Hepatocyte (in vitro differentiated cells): ENCODE results near the gene OSBPL10.

Source experiments
- EZH2 ChIP-seq: fragments of 200-600 bp; sonication (generic); IDR thresholded peaks from 2 replicates; pipeline ENCODE4 v1.6.1; 2016; ENCODE audit warnings: antibody characterized with exemption, mild to moderate bottlenecking, borderline replicate concordance
- TF ChIP-seq, protein P1 (sequence below): fragments of 200-600 bp; sonication (generic); IDR thresholded peaks from 2 replicates; pipeline ENCODE4 v1.5.1; 2016; ENCODE audit warnings: antibody characterized with exemption, mild to moderate bottlenecking; ENCODE audit not compliant: poor library complexity

DNA sequence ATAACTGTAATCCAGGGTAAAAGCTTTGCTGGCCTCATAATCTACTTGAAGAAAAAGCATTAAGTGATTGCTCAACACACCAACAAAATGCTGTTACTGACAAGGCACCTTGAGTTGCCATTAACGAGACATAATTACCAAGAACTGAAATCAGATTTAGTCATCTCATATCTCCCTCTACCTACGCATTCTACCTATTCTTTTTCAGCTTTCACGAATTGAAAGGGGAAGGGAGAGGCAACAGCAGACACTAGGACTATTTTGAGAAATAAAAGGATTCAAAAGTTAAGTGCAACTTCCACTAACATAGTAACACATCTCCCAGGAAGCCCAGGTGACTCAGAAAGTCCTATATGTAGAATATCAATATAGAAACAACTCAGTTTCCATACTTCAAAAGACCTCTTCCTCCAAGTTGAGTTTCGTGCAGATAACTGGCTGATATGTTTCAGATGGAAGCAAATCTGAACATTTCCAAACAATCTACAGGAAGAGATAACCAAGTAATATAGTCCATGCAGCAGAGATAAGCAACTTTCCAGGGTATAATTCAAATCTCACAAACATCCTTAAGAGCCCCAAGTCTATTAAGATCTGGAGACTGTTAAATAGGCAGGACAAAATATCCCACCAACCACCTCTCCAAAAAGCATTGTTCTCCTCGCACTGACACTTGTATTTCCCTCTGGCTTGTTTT is 1.9 kb downstream of the OSBPL10 start:
- TF ChIP-seq, protein P1, sequence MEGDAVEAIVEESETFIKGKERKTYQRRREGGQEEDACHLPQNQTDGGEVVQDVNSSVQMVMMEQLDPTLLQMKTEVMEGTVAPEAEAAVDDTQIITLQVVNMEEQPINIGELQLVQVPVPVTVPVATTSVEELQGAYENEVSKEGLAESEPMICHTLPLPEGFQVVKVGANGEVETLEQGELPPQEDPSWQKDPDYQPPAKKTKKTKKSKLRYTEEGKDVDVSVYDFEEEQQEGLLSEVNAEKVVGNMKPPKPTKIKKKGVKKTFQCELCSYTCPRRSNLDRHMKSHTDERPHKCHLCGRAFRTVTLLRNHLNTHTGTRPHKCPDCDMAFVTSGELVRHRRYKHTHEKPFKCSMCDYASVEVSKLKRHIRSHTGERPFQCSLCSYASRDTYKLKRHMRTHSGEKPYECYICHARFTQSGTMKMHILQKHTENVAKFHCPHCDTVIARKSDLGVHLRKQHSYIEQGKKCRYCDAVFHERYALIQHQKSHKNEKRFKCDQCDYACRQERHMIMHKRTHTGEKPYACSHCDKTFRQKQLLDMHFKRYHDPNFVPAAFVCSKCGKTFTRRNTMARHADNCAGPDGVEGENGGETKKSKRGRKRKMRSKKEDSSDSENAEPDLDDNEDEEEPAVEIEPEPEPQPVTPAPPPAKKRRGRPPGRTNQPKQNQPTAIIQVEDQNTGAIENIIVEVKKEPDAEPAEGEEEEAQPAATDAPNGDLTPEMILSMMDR: no peak
- no peak for TF ChIP-seq EZH2
